Measurements from ENCODE around the gene MYO1F. TPM values are rescaled to one million over a fixed set of nuclear protein-coding genes. Genes with fewer than 3 reads are reported as not detected.
"Not testable (repeated sequence)": the region's sequence is repeated elsewhere in the genome, so short reads cannot be mapped to it uniquely, and the experiment has no call there.

MYO1F gene
- total RNA-seq: 100 to 1,000 TPM in 1 of 2 donors, 10 to 100 TPM in 1; 68.7 to 134 TPM

DNA sequence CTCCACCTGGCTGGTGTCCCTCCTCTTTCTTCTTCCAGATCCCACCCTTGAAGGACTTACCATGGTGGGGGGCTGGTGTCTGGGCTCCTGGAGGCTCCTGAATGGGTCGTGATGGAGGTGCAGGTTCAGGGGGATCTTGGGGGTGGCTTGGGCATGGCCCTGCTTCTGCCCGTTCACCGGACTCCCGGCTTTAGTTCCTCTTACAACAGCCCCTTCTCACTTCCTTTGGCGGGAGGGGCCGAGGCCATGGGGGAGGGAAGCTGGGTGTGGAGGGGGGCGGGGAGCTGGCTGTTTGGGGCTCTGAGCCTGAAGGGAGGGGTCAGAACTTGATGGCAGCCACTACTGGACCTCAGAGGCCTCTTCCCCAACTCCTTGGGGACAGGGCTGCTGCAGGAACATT is at the start of gene MYO1F:
TSS of gene MYO1F (minus strand) at position 196 of the 400 bp plus-strand sequence. CDS start at position 63, 133 bp downstream.
- no peak for ATAC-seq (replicated peaks)
- no peaks in the 10 kb centered on the region for H3K27me3 Mint-ChIP-seq
- H3K4me3 Mint-ChIP-seq: peak within 1 kb of the TSS; percentile 93
- peaks cover 17% of the 10 kb centered on the region for H3K36me3 Mint-ChIP-seq (ENCODE audit: low read depth)
- peak within 1 kb of the TSS; percentile 79 for H3K27ac Mint-ChIP-seq
- peaks cover 33% of the 10 kb centered on the region for H3K4me1 Mint-ChIP-seq
- no peaks in the 10 kb centered on the region for H3K9me3 Mint-ChIP-seq

DNA sequence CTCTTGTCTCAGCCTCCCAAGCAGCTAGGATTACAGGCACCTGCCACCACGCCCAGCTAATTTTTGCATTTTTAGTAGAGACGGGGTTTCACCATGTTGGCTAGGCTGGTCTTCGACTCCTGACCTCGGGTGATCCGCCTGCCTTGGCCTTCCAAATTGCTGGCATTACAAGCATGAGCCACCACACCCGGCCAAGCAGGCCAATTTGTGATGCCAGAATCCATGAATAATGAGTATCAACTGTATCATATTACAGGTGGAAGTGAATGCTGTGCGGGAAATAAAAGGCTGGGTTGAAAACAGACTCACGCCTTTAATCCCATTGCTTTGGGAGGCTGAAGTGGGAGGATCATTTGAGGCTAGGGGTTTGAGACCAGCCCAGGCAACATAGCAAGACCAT is 49.6 kb upstream of the MYO1F start:
- Mint-ChIP-seq H3K9me3 (no peaks in the 10 kb centered on the region), H3K36me3 (ENCODE audit: low read depth) (no peaks in the 10 kb centered on the region), H3K4me3 (no peak overlapping the region), H3K4me1 (no peaks in the 10 kb centered on the region), H3K27me3 (no peaks in the 10 kb centered on the region), H3K27ac (no peak overlapping the region)
- no peak for ATAC-seq (replicated peaks)

DNA sequence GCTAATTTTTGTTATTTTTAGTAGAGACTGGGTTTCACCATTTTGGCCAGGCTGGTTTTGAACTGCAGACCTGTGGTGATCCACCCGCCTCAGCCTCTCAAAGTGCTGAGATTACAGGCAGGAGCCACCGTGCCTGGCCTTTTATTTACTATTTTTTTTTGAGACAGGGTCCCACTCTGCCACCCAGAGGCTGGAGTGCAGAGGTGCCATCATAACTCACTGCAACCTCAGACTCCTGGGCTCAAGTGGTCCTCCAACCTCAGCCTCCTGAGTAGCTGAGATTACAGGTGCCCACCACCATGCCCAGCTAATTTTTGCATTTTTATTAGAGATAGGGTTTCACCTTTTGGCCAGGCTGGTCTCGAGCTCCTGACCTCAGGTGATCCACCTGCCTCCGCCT is 45.6 kb upstream of the MYO1F start:
- not testable (repeated sequence) for ATAC-seq (replicated peaks); H3K27me3 Mint-ChIP-seq; H3K36me3 Mint-ChIP-seq (ENCODE audit: low read depth); H3K4me1 Mint-ChIP-seq; H3K27ac Mint-ChIP-seq; H3K9me3 Mint-ChIP-seq; H3K4me3 Mint-ChIP-seq

DNA sequence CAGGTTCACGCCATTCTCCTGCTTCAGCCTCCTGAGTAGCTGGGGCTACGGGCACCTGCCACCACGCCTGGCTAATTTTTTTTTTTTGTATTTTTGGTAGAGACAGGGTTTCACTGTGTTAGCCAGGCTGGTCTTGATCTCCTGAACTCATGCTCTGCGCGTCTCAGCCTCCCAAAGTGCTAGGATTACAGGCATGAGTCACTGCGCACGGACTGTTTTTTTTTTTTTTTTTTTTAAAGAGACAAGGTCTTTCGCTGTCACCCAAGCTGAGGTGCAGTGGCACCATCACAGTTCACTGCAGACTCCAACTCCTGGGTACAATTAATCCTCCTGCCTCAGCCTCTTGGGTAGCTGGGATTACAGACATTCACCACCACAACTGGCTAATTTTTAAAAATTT is 41.5 kb upstream of the MYO1F start:
- ATAC-seq (replicated peaks): no peak
- H3K4me1 Mint-ChIP-seq: peaks cover 4% of the 10 kb centered on the region
- H3K27ac Mint-ChIP-seq: no peak overlapping the region
- H3K27me3 Mint-ChIP-seq: peaks cover 7% of the 10 kb centered on the region
- no peaks in the 10 kb centered on the region for H3K9me3 Mint-ChIP-seq
- no peak overlapping the region for H3K4me3 Mint-ChIP-seq
- no peaks in the 10 kb centered on the region for H3K36me3 Mint-ChIP-seq (ENCODE audit: low read depth)

DNA sequence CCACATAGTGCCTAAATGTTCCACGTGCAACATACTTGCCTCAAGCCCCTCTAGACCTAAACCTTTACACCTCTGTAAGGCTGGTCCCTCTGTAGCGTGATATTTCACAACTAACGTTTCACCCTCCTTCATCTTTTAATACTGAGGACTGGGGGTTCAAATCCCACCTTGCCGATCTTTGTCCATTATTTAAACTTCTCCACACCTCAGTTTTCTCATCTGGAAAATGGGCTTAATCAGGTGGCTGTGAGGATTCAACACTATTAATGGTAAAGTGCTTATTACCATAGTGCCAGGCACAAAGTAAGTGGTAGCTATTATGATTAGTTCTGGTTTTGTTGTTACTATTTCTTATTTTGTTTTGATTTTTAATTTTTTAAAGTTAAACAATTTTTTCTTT is 40.7 kb upstream of the MYO1F start:
- Mint-ChIP-seq H3K27ac (no peak overlapping the region), H3K9me3 (no peaks in the 10 kb centered on the region), H3K4me1 (peaks cover 4% of the 10 kb centered on the region), H3K27me3 (peaks cover 7% of the 10 kb centered on the region), H3K4me3 (no peak overlapping the region), H3K36me3 (ENCODE audit: low read depth) (no peaks in the 10 kb centered on the region)
- no peak for ATAC-seq (replicated peaks)

DNA sequence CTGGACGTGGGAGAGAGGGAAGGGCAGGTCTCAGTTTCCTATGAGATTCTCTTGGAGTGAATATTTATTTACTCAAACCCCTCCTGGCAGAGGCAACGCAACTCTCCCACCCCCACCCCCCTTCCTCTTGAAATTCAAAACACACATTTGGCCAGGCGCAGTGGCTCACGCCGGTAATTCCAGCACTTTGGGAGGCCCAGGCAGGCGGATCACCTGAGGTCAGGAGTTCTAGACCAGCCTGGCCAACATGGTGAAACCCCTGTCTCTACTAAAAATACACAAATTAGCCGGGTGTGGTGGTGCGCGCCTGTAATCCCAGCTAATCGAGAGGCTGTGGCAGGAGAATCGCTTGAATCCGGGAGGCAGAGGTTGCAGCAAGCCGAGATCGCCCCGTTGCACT is 40.1 kb upstream of the MYO1F start:
- not testable (repeated sequence) for H3K27ac Mint-ChIP-seq; ATAC-seq (replicated peaks); H3K27me3 Mint-ChIP-seq; H3K36me3 Mint-ChIP-seq (ENCODE audit: low read depth); H3K4me1 Mint-ChIP-seq; H3K4me3 Mint-ChIP-seq; H3K9me3 Mint-ChIP-seq

DNA sequence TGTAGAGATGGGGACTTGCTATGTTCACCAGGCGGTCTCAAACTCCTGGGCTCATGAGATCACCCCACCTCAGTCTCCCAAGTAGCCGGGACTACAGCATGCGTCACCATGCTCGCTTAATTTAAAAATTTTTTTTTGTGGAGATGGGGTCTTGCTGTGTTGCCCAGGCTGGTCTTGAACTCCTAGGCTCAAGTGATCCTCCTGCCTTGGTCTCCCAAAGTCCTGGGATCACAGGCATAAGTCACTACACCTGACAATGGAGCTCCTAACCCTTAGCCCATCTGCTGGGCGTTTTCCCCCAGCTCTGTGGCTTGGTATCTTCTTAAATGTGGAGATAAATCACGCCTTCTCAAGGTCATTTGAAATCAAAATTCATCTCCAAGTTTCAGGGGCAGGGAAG is 39.6 kb upstream of the MYO1F start:
- peaks cover 4% of the 10 kb centered on the region for H3K4me1 Mint-ChIP-seq
- no peak for ATAC-seq (replicated peaks)
- H3K4me3 Mint-ChIP-seq: no peak overlapping the region
- peaks cover 7% of the 10 kb centered on the region for H3K27me3 Mint-ChIP-seq
- H3K36me3 Mint-ChIP-seq (ENCODE audit: low read depth): no peaks in the 10 kb centered on the region
- H3K9me3 Mint-ChIP-seq: no peaks in the 10 kb centered on the region
- no peak overlapping the region for H3K27ac Mint-ChIP-seq

DNA sequence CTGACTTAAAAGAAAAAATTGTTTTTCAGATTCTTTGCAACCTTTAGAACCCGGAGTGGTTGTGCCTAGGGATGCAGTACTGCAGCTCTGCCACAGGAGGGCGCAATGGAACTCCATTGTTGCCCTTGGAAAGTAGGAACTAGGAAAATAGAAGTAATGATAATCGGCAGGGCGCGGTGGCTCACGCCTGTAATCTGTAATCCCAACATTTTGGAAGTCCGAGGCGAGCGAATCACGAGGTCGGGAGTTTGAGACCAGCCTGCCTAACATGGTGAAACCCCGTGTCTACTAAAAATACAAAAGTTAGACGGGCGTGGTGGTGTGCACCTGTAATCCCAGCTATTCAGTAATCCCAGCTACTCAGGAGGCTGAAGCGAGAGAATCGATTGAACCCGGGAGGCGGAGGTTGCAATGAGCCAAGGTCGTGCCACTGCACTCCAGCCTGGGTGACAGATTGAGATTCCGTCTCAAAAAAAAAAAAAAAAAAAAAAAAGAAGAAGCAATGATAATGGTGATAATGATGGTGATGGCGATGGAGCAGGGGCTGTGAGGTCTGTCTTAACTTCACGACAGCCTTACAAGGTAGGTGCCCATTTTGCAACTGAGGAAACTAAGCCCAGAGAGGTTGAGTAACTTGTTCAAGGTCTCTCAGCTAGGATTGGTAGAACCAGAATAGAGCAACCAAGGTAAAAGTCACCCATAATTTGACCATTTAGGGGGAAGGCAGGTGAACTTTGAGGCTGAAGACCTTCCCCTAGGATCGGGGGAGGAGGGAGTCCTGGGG is 38.8 kb upstream of the MYO1F start:
- peak; percentile 38 for ATAC-seq (replicated peaks)
- Mint-ChIP-seq H3K4me3 (peak overlapping the region; percentile 23), H3K27me3 (peaks cover 7% of the 10 kb centered on the region), H3K27ac (no peak overlapping the region), H3K36me3 (ENCODE audit: low read depth) (no peaks in the 10 kb centered on the region), H3K9me3 (no peaks in the 10 kb centered on the region), H3K4me1 (peaks cover 4% of the 10 kb centered on the region)

DNA sequence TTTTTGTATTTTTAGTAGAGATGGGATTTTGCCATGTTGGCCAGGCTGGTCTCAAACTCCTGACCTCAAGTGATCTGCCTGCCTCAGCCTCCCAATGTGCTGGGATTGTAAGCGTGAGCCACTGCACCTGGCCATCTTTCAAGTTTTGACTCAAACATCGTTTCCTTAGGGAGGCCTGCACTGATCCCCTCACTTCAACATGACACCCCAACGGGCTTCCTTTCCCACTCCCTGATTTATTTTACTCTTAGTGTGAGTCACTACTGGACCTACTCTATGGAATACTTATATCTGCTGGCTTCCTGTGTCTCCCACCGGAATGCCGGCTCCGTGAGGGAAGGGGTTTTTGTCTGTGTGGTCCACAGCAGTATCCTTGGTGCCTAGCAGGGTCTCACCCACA is 37.8 kb upstream of the MYO1F start:
- peaks cover 7% of the 10 kb centered on the region for H3K4me1 Mint-ChIP-seq
- no peaks in the 10 kb centered on the region for H3K36me3 Mint-ChIP-seq (ENCODE audit: low read depth)
- no peaks in the 10 kb centered on the region for H3K9me3 Mint-ChIP-seq
- no peak overlapping the region for H3K4me3 Mint-ChIP-seq
- H3K27me3 Mint-ChIP-seq: peaks cover 2% of the 10 kb centered on the region
- H3K27ac Mint-ChIP-seq: no peak overlapping the region
- no peak for ATAC-seq (replicated peaks)

DNA sequence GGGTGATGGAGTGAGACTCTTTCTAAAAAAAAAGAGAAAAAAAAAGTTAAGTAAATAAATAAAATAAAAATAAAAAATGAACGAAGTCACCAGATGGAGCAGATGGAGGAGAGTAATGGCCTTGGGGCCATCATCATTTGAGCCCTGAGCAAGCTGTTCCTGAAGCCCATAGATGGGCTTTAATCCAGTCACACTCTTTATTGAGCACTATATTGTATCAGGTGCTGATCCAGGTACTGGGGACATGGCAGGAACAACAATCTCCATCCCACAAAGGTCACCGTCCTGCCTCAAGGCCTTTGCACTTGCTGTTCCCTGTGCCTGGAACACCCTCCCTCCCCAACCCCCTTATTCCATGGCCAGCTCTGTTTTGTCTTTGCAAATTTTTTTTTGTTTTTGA is 37.2 kb upstream of the MYO1F start:
- Mint-ChIP-seq H3K36me3 (ENCODE audit: low read depth) (no peaks in the 10 kb centered on the region), H3K27ac (no peak overlapping the region), H3K4me3 (no peak overlapping the region), H3K4me1 (peaks cover 12% of the 10 kb centered on the region), H3K9me3 (no peaks in the 10 kb centered on the region), H3K27me3 (peaks cover 5% of the 10 kb centered on the region)
- no peak for ATAC-seq (replicated peaks)

DNA sequence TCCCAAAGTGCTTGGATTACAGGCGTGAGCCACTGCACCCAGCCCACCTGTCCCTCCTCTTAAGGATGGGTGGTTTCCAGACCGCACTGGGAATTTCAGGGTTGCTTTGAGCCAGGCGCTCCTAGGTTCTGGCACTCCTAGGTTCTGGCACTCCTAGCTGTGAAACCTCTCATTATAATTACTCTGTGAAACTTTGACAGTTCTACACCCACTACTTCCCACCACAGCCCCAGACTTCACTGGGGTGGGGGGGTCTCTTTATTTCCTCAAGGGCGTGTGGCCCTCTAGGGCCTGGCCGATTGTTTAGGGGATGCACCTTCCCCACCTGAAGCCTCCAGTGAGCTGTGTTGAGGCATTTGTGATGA is 35.5 kb upstream of the MYO1F start:
- Mint-ChIP-seq H3K27ac (no peak overlapping the region), H3K36me3 (ENCODE audit: low read depth) (no peaks in the 10 kb centered on the region), H3K4me1 (peaks cover 22% of the 10 kb centered on the region), H3K9me3 (no peaks in the 10 kb centered on the region), H3K27me3 (peaks cover 5% of the 10 kb centered on the region), H3K4me3 (no peak overlapping the region)
- no peak for ATAC-seq (replicated peaks)

DNA sequence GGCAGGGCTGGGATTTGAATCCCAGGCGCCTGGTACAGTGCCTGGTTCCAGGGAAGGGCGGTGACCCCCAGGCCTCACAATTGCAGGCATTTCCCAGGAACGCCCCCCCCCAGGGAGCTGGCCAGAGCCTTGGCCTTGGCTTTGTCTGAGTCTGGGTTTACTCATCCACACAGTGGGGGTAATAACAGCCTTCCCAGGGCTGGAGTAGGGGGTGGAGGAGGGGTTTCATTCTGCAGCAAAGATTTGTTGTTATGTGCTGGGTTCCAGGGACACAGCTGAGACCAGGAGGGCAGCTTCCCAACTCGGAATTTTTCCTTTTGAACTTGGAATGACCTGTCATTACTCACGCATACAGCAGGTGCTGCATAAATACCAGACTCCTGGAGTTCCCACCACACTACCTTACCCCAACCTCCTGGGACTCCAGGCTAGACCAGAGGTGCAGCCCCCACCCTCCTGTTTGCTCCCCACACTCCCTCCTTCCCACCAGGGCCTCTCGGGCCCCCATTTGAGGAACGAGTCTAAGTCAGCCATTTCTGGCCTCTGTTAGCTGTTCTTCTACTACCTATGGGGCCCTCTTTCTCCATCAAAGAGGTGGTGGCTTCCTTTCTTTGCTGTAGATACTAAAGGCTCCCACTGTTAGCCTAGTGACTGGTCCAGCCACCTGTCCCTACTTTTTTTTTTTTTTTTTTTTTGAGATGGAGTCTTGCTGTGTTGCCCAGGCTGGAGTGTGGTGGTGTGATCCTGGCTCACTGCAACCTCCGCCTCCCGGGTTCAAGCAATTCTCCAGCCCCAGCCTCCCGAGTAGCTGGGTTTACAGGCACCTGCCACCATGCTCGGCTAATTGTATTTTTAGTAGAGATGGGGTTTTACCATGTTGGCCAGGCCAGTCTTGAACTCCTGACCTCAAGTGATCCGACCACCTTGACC is 34.9 kb upstream of the MYO1F start:
- peaks cover 22% of the 10 kb centered on the region for H3K4me1 Mint-ChIP-seq
- no peak for ATAC-seq (replicated peaks)
- peak overlapping the region; percentile 26 for H3K4me3 Mint-ChIP-seq
- H3K27me3 Mint-ChIP-seq: peaks cover 5% of the 10 kb centered on the region
- no peaks in the 10 kb centered on the region for H3K9me3 Mint-ChIP-seq
- H3K36me3 Mint-ChIP-seq (ENCODE audit: low read depth): no peaks in the 10 kb centered on the region
- H3K27ac Mint-ChIP-seq: no peak overlapping the region

DNA sequence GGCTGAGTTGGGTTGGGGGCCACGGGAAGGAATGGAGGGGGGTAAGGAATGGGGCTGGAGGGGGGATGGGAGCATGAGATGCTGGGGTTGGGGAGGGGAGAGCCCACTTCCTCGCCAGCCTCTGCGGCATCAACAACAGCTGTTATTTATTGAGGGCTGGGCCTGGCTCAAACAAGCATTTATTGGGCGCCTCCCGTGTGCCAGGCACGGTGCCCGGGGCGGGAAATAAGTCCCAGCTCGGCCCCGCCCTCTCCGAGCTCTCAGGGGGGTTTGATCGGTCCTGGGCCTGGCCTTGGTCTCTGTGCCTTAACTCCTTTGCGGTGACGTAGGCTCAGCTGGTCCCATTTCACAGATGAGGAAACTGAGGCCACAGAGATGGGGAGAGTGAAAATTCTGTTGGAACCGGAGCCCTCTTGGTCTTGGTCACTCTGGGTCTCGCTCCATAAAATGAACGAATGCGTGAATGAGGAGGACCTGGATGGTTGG is 34.2 kb upstream of the MYO1F start:
- Mint-ChIP-seq H3K27me3 (peaks cover 5% of the 10 kb centered on the region), H3K4me1 (peaks cover 22% of the 10 kb centered on the region), H3K4me3 (peak overlapping the region; percentile 26), H3K27ac (no peak overlapping the region), H3K9me3 (no peaks in the 10 kb centered on the region), H3K36me3 (ENCODE audit: low read depth) (no peaks in the 10 kb centered on the region)
- no peak for ATAC-seq (replicated peaks)

DNA sequence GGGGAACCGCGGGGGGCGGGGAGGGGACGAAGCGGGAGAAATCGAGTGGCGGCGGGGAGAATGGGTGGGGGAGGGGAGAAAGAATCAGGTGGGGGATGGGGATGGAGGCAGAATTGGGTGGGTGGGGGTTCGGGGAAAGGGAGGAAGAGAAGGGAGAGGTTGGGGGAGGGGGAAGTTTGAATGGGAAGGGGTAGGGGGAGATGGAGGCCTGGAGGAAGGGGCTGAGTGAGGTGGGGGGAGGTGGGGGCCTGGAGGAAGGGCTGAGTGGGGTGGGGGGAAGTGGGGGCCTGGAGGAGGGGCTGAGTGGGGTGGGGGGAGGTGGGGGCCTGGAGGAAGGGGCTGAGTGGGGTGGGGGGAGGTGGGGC is 33.7 kb upstream of the MYO1F start:
- no peak for ATAC-seq (replicated peaks)
- Mint-ChIP-seq H3K4me1 (peaks cover 22% of the 10 kb centered on the region), H3K27ac (no peak overlapping the region), H3K9me3 (no peaks in the 10 kb centered on the region), H3K36me3 (ENCODE audit: low read depth) (no peaks in the 10 kb centered on the region), H3K27me3 (peaks cover 5% of the 10 kb centered on the region), H3K4me3 (no peak overlapping the region)

Measured in activated T-helper 17 cell treated with anti-CD3 and anti-CD28 coated beads, Interleukin-2, amount 50 U/mL, for 72 hours (primary cell).